ENCODE results near the gene MAN1C1. TPM values are rescaled to one million over a fixed set of nuclear protein-coding genes. Genes with fewer than 3 reads are reported as not detected.

Gene MAN1C1
- total RNA-seq, 1 donor from 2014 or later, result 20.4 TPM

- peak overlapping the region; percentile 64 for H3K27ac ChIP-seq
- DNase-seq, result no peak
- intact Hi-C loops (cut with DNase I), result loop anchor here (10.0 kb wide), 1 partner anchor 176 kb away; no protein-coding TSS in a partner anchor
These were observed 1.8 kb downstream of the MAN1C1 start for GRCh38 chr1:25618433-25618808.

GRCh38 chr1:25619101-25619890, 2.7 kb downstream of the MAN1C1 start:
- peak; percentile 83 for TF ChIP-seq CTCF (IDR thresholded peaks at IDR 0.05)
- no peak for ATAC-seq
- no peaks in the 10 kb centered on the region for H3K9me3 ChIP-seq
- no peaks in the 10 kb centered on the region for H3K36me3 ChIP-seq
- intact Hi-C loops (cut with DNase I), result loop anchor here (10.0 kb wide), 1 partner anchor 176 kb away; no protein-coding TSS in a partner anchor
- no peaks in the 10 kb centered on the region for H3K27me3 ChIP-seq (ENCODE audit: low read depth)
- peak overlapping the region; percentile 70 for H3K4me3 ChIP-seq
- H3K27ac ChIP-seq, result no peak overlapping the region
- H3K4me1 ChIP-seq, result peaks cover 43% of the 10 kb centered on the region
- DNase-seq, result no peak

More at GRCh38 chr1:25618433-25618808, 1.8 kb downstream of the MAN1C1 start:
- Histone ChIP-seq H3K9me3 (no peaks in the 10 kb centered on the region), H3K4me3 (peak overlapping the region; percentile 70), H3K36me3 (no peaks in the 10 kb centered on the region), H3K27me3 (ENCODE audit: low read depth) (no peaks in the 10 kb centered on the region), H3K4me1 (peaks cover 43% of the 10 kb centered on the region)
- TF ChIP-seq CTCF (IDR thresholded peaks at IDR 0.05), result no peak
- ATAC-seq, result no peak

- Histone ChIP-seq H3K4me1 (peaks cover 42% of the 10 kb centered on the region), H3K36me3 (no peaks in the 10 kb centered on the region), H3K9me3 (no peaks in the 10 kb centered on the region), H3K4me3 (peak overlapping the region; percentile 70), H3K27ac (no peak overlapping the region), H3K27me3 (ENCODE audit: low read depth) (no peaks in the 10 kb centered on the region)
- no peak for DNase-seq
- TF ChIP-seq CTCF (IDR thresholded peaks at IDR 0.05), result no peak
- intact Hi-C loops (cut with DNase I), result no loop called here
- no peak for ATAC-seq
These were observed 3.6 kb downstream of the MAN1C1 start for GRCh38 chr1:25620211-25620610.

- DNase-seq (no peak), ATAC-seq (no peak)
- H3K36me3 ChIP-seq, result no peaks in the 10 kb centered on the region
- H3K4me3 ChIP-seq, result peak overlapping the region; percentile 70
- no peak for TF ChIP-seq CTCF (IDR thresholded peaks at IDR 0.05)
- no peaks in the 10 kb centered on the region for H3K9me3 ChIP-seq
- no peaks in the 10 kb centered on the region for H3K27me3 ChIP-seq (ENCODE audit: low read depth)
- intact Hi-C loops (cut with DNase I), result no loop called here
- H3K4me1 ChIP-seq, result peaks cover 36% of the 10 kb centered on the region
- no peak overlapping the region for H3K27ac ChIP-seq
These were observed 4.2 kb downstream of the MAN1C1 start for GRCh38 chr1:25620701-25621350.

- no peaks in the 10 kb centered on the region for H3K36me3 ChIP-seq
- H3K27ac ChIP-seq, result no peak overlapping the region
- no peak for DNase-seq
- no peaks in the 10 kb centered on the region for H3K27me3 ChIP-seq (ENCODE audit: low read depth)
- peaks cover 32% of the 10 kb centered on the region for H3K4me1 ChIP-seq
- no peak overlapping the region for H3K4me3 ChIP-seq
- H3K9me3 ChIP-seq, result no peaks in the 10 kb centered on the region
- intact Hi-C loops (cut with DNase I), result no loop called here
- no peak for TF ChIP-seq CTCF (IDR thresholded peaks at IDR 0.05)
- no peak for ATAC-seq
These were observed 5.3 kb downstream of the MAN1C1 start for GRCh38 chr1:25621876-25622275.
